Measurements from ENCODE around the gene GAS7.

Gene GAS7

DNA sequence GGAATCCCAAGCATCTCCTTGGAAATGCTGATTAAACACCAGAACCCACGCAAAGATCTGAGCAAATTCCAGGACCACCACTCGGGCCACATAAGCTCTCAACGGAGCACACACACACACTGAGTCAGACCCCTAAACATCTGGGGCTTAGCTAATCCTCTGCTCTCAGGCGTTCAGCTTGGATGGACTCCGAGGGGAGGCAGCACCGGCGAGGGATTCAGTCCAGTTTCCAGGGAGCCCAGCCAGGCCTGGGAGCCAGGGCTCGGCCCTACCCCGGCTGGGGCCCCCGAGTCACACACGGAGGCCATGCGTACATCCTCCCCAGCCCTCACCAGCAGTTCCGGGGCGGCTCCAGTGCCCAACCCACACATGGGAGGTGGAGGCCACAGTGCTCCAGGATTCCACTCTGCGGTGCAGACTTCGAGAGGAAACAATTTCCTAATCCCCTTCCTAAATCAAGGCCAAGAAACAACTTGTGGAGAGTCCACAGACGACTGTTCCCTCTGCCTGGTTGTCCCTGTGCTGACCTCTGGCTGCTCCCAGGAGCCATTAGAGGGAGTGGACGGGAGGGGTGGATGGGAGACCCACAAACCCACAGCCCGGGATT is 70.5 kb downstream of the GAS7 start:
- DNase-seq: no peak

DNA sequence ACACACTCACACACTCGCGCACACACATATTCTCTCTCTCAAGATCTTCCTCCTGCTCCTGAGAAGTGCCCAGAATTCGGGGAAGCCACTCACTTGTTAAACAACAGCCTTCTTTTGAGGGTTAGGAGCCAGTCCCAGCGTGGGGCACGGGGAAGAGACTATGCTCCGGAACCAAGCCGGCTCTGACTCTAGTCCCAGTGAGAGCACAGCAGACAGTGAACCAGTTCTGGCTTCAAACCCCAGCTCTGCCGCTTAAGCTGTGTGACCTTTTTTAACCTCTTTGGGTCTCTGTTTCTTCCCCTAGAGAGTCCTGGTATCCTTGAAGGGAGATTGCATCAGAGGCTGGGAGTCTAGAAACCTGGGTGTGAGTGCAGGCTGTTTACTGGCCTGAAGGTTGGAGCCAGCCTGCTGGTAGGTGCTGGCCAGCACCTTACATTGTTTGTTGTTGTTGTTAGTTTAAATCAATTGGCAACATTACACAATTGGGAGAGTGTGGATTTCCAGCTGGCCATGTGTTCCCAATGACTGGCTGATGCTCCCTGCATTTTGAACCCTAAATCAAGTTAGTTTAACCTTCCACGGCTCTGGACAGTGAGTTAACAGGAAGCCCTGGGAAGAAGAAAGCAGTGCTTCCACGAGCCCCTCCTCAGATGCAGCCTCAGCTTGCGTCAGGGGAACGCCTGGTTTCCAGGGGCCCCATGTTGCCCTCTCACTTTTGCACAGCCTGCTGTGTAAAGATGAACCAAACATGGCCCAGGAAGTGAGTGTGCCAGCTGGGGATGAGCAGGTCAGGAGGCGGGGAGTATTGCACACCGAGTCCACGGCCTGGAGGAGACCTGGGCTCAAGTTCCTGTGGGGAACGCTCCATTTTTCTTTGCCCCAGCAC is 71.5 kb downstream of the GAS7 start:
- no peak for DNase-seq

DNA sequence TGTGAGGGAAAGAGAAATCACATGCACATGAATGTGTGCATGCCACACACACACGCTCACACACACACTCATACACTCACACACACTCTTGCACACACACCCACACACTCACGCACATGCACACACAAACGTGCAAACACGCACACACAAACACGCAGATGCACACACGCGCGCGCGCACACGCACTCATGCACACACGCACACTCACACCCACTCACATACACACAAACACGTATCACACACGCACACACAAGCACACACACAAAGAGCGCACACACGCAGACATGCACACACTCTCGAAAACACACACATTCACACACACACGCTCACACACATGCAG is 72.2 kb downstream of the GAS7 start:
- no peak for DNase-seq

DNA sequence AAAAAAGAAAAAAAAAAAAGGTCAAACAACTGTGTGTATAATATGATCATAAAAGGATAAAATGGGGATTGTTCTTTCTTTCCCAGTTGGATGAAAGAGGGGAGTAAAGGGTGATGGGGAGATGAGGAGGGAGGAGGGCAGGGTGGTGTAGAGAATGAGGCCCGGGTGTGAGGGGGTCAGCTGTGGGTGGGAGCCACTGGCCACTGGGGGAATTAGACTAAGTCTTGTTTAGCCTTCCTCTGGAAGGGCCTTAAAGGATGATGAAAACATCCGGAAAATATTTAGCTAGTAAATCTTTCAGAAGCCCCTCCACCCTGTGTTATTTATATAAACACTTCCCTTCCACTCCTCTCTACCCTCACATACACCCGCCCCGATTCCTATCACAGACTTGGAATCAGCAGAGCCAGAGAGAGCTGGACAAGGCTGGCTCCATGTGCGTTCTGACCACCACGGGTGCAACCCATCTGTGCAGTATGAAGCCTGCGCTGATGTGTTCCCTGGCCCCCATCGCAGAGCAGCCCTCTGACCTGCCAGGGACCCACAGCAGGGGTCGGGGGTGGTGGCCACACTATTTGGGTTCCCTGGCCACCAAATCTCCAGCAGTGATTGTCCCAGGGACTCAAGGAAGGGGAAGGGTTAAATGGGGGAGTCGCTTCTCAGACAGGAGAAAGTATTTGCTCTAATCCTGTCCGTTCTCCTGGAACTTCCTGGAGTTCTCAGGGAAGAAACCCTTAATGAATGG is 72.7 kb downstream of the GAS7 start:
- DNase-seq: no peak

DNA sequence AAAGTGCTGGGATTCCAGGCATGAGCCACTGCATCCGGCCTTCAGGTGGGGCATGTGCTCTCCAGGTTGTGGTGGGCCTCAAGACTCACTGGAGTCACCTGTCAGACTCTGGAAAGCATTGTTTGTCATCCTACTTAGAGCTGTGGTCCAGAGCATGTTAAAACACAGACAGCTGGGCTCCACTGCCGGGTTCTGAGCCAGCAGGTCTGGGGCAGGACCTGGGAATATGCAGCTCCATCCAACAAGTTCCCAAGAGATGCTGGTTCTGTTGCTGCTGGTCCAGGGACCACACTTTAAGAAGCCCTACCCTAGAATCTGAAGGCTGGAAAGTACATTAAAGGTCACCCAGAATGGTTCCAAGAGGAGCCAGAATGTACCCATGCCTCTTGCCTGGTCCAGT is 75.3 kb downstream of the GAS7 start:
- no peak for DNase-seq

DNA sequence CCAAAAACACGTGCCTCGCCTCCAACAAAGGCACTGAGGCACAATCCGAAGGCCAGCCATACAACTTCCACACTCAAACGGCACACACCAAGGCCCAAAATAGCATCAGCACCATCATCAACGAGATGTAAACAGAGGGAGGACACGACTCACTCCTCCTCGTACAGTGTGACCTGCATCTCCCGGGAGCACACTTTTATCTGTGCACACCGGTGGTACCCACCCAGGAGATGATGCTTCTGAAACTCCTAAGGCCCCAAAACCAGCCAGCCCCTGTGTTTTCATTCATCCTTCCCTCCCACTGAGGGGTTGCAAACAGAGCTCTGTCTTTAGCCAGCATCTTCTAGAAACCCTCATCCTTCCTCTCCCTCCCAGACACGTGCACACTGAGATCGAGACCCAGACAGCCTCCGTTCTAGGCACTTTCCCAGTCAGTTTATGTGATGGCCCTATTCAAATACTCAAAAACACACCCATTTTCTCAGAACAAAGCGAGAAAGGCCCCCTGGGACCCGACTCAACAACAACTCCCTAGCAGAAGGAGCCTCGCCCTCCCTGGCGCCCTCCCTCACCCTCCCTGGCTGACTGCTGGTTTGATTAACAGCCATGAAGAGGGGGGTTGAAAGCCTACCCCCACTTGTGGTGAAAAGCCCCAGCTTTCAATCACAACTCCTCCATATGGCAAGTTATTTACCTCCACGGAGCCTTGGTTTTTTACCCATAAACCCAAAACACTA is 76.3 kb downstream of the GAS7 start:
- no peak for DNase-seq

DNA sequence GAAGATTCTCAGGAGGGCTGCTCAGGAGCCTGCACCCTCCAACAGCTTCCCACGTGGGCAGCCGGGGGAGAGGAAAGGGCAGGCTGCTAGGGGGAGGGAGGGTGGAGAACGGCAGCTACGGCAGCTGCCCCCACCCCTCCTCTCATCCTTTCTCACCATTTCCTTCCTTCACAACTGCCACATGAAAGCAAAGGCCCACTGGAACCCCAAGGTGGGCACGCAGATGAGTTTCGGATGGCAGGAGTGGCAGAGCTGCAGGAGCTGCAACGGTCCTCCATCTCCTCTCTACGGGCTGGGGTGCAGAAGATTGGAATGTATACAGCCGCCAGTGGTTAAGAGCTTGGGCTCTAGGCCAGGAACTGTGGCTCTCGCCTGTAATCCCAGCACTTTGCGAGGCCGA is 77.7 kb downstream of the GAS7 start:
- no peak for DNase-seq

DNA sequence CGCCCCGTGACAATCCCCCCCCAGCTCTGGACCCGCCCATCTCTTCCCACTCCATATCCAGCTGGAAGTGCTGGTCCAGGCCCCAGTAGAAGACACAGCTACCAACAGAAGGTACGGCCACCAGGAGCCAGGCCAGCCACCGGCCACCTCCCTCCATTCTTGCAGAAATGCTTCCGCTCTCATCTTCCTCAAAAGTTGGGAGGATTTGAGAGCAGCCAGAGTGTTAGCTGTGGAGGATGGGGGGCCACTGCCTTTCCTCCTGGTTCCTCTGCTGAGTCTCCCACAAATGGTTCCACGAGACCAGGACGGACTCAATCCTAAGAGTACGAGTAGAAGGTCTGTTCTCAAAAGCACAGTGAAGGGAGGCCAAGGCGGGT is 78.3 kb downstream of the GAS7 start:
- DNase-seq: no peak

DNA sequence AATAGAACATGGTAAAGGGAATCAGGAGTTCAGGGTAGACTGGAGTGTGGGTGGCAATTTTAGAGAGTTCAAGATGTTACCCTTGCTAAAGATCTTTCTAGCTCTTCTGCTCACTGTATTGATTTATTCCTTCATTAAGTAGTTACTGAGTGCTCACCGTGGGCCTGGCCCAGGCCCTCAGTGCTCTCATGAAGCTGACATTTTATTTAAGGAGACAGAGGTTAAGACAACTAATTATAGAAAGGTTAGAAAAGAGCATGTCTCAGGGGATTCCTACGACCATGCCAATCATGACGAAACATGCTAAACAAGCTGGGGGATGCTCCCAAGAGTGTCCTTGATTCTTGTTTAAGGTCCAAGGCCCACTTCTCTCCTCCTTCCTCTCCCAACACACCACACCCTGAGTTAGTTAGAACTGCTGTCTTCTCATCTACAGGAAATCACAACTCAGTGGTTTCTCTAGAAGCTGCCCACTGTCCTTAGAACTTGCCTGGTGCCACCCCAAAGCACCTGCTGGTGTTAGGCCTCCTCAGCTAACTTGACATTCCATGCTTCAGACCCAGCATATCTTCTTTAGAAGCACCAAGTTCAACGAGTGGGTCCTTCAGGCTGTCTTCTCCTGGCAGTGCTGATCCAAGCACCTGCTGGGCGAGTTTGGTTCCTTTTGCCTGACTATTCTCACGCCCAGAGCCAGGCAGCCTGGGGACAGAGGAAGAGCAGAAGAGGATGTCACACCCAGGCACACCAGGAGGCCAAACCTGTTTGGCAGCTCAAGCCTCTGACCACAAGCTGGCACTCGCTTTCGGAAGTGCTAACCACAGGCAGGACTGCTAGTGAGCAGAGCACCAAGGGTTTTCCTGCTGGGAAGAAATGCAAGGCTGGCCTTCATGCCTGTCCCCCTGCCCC is 79.0 kb downstream of the GAS7 start:
- no peak for DNase-seq

DNA sequence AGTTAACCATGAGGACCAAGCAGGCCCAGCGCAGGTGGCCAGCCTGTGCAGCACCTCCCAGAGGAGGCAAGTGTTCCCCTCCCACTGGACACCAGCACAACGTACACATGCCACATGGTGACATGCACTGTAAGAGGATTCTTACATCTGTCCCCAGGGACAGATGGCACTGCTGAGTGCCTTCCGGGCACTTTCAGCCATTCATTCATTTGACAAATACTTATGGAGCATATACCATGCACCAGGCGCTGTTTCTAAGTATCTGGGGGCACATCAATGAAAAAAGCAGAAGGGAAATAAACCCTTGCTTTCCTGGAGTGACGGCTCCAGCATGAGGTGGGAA is 79.6 kb downstream of the GAS7 start:
- DNase-seq: no peak

DNA sequence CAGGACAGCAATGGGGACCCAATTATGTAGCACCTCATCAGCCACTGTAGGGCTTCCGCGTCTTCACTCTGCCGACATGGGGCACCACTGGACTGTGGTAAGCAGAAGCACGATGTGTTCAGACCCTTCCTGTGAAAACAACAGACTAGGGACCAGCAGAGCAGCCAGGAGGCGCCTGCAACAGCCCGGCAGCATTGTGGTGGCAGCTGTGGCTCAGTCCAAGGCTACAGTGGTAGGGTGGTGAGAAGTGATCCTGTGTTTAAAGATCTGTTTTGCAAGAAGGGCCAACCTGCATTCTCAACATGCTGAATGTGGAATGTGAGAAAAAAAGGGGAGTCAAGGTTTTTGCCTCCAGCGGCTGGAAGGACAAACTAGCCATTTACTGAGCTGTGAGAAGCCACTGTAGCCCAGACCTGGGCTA is 80.8 kb downstream of the GAS7 start:
- DNase-seq: no peak

DNA sequence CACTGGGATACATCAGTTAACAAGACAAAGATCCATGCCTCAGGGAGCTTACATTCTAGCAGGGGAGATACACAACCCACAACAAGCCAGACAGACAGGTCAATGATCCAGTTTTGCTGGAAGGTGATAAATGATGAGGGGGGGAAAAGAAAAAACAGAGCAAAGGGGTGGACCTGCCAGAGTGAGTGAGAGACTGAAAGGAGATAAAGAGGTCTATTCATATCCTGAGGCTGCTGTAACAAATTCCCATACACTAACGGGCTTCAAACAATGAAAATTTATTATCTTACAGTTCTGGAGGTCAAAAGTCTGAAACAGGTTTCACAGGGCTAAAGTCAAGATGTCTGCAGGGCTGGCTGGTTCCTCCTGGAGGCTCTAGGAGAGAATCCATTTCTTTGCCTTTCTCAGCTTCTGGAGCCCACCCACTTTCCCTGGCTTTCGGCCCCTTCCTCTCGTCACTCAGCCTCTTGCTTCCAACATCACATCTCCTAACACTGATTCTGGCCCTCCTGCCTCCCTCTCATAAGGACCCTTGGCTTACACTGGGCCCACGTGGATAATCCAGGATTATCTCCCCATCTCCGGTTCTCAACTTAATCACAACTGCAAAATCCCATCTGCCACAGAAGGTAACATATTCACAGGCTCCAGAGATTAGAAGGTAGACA is 81.5 kb downstream of the GAS7 start:
- DNase-seq: no peak

DNA sequence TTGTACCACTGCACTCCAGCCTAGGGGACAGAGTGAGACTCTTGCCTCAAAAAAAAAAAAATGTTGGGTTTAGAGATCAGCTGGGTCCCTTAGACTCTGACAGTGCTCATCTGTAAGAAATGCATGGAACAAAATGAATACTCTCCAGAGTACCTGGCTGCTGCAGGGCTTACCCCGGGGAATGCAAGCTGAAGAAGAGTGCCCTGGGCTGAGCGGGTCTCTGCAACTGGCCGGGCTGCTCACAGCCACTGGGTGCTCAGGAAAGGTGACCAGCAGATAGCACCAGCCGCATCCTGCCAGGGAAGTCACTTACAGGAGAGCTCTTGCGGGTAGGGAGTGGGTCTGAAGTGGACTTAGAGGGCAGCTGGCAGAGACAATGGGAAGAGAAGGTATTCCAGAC is 82.1 kb downstream of the GAS7 start:
- no peak for DNase-seq

DNA sequence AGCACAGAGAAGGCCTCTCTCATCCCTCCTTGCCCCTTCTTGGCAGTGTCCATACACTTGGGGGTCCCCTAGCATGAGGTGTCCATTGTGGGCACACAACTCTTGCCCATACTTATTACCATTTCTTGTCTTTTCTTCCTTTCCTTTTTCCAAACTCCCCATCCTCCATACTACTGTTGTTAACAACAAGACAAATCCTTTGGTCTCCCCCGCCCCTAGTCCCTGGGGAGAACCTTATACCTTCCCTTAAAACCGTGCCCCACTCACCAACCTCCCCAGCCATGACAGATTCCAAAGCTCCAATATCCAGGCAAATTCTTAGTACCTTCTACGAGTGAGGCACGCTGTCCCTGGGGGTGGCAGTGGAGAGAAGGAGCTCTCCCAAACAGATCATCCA is 82.9 kb downstream of the GAS7 start:
- no peak for DNase-seq

DNA sequence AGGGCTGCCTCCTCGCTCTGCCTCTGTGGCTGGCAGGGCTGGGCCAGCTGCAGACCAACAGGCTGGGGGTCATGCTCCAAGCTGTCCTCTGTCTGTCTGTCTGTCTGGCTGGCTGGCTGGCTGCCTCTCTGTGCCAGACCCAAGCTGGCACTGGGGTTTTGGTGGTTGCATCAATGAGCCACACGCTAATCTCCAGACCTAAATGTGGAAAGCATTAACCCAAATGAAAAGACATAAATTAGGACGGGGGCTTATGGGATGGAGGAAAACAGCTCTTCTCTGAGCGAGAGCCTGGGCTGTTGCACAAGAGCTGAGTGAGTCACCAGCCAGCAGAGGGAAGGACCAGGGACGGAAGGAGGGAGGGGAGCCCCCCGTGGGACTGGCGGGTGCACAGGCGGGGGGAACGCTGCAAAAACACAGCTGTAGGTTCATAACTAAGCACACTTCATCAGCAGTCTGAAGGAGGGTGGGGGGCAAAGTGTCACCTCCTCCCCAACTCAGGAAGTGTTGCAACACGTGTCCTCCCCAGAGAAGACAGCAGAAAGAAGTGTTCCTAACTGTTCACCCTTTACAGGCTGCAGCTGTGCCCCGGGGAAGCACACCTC is 83.4 kb downstream of the GAS7 start:
- DNase-seq: peak; percentile 27

DNA sequence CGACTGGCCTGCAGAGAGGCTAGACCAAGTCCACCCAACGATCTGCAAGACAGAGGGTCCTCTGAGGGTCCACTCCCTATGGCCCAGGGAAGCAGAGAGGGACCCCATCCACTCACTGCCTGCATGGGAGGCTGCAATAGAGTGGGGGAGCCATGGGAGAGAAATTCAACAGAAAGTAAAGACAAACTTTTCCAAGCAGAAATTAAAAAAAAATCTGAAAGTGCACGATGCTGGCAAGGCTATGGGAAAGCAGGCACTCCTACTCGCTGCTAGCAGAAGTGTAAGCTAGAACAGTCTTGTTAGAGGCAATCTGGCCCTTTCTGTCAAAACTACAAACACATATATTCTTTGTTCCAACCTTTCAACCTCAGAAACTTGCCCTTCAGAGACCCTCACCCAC is 85.4 kb downstream of the GAS7 start:
- DNase-seq: no peak

DNA sequence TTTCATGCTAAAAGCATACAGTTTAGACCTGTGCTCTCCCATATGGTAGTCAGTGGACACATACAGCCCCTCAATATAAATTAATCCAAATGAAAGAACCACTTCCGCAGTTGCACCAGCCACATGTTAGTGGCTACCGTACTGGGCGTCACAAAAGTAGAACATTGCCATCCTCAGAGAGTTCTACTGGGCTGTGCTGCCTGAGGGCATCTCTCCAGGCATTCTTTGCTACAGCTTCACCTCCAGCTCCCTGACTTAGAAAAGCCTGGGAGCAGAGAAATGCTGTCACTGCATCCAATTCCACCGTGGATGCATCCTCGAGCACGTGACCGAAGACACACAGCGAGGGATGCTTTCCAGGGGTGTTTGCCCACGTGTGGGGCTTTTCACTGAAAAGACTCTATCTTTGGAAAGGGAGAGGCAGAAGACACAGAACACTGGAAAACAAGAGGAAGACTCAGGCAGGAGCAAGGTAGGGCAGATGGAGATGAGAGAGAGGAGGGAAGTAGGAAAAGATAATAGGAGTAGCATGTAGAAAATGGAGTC is 86.4 kb downstream of the GAS7 start:
- DNase-seq: no peak

DNA sequence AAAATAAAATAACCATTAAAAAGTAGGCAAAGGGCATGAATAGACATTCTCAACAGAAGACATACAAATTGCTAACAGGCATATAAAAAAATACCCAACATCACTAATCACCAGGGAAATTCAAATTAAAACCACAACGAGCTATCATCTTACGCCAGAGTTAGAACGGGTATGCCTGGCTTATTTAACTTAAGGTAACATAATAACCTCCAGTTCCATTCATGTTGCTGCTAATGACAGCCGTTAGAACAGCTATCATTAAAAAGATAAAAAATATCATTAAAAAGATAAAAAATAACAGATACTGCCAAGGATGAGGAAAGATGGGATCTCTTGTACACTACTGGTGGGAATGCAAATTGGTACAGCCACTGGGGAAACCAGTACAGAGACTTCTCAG is 89.3 kb downstream of the GAS7 start:
- no peak for DNase-seq

DNA sequence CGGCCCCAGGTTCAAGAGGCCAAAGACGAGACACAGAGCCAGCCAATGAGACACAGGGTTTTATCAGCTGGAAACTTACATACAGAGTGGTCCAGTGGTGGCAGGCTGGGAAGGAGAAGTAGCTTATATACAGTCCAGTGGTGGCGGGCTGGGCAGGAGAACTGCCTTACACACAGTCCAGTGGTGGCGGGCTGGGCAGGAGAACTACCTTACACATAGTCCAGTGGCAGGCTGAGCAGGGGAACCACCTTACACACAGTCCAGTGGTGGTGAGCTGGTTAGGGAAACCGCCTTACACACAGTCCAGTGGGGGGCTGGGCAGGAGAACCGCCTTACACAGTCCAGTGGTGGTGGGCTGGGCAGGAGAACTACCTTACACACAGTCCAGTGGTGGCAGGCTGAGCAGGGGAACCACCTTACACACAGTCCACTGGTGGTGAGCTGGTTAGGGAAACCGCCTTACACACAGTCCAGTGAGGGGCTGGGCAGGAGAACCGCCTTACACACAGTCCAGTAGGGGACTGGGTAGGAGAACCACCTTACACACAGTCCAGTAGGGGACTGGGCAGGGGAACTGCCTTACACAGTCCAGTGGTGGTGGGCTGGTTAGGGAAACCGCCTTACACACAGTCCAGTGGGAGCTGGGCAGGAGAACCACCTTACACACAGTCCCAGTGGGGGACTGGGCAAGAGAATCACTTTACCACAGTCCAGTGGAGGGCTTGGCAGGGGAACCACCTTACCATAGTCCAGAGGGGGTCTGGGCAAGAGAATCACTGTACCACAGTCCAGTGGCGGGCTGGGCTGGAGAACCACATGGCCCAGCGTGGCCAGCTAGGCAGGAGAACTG is 90.9 kb downstream of the GAS7 start:
- DNase-seq: no peak

DNA sequence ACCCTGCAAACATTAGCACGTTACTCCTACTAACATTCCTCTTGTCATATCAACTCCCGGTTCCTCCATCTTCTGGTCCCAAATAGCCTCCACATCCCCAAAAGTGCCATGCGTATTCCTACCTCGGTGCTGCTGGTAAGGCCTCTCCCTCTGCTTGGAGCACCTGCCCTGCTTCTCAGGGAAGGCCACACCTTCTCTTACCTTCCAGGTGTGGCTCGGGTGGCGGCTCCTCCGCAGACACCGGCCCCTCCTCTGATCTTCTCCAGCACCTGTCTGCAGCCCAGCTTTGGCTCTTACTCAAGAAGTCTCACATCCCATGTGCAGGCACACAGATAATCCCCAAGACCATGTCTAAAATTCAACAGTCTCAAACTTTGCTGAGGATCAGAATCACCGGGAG is 92.3 kb downstream of the GAS7 start:
- DNase-seq: no peak
